Activated T-helper 9 cell treated with anti-CD3 and anti-CD28 coated beads, Interleukin-2, amount 50 U/mL, for 16 hours (primary cell): ENCODE results near the gene PGLYRP3.
"Not testable (repeated sequence)": the region's sequence is repeated elsewhere in the genome, so short reads cannot be mapped to it uniquely, and the experiment has no call there.

Source experiments
- DNase-seq: peaks from one replicate; pipeline ENCODE4 v3.0.0-alpha.2; 2020; ENCODE audit warnings: low read depth

Gene PGLYRP3

GRCh38 chr1:153348511-153349362, 36.0 kb upstream of the PGLYRP3 start, which contains the start of gene PGLYRP4:
Gene PGLYRP4, minus strand, starts transcription at chr1:153348841. Its CDS starts 909 bp downstream, at chr1:153347932.
- DNase-seq, result no peak

- DNase-seq, result no peak
These were observed 35.1 kb upstream of the PGLYRP3 start for GRCh38 chr1:153347856-153348255.

- DNase-seq, result not testable (repeated sequence)
These were observed 34.3 kb upstream of the PGLYRP3 start for GRCh38 chr1:153347049-153347448.

- no peak for DNase-seq
These were observed 33.4 kb upstream of the PGLYRP3 start for GRCh38 chr1:153346077-153346723.

- DNase-seq, result no peak
These were observed 32.7 kb upstream of the PGLYRP3 start for GRCh38 chr1:153345187-153346076.

GRCh38 chr1:153344718-153345025, 31.9 kb upstream of the PGLYRP3 start:
- no peak for DNase-seq

- no peak for DNase-seq
These were observed 31.3 kb upstream of the PGLYRP3 start for GRCh38 chr1:153343811-153344717.

- no peak for DNase-seq
These were observed 30.4 kb upstream of the PGLYRP3 start for GRCh38 chr1:153343040-153343681.

GRCh38 chr1:153342178-153342577, 29.4 kb upstream of the PGLYRP3 start:
- no peak for DNase-seq

GRCh38 chr1:153341431-153341934, 28.7 kb upstream of the PGLYRP3 start:
- no peak for DNase-seq

GRCh38 chr1:153340356-153340755, 27.6 kb upstream of the PGLYRP3 start:
- DNase-seq, result no peak

GRCh38 chr1:153339802-153340201, 27.1 kb upstream of the PGLYRP3 start:
- DNase-seq, result no peak

- DNase-seq, result no peak
These were observed 25.5 kb upstream of the PGLYRP3 start for GRCh38 chr1:153337980-153338853.

GRCh38 chr1:153336650-153337049, 23.9 kb upstream of the PGLYRP3 start:
- DNase-seq, result no peak

- DNase-seq, result no peak
These were observed 21.1 kb upstream of the PGLYRP3 start for GRCh38 chr1:153333902-153334301.

- DNase-seq, result no peak
These were observed 12.2 kb upstream of the PGLYRP3 start for GRCh38 chr1:153324912-153325311.

GRCh38 chr1:153322568-153322967, 9.8 kb upstream of the PGLYRP3 start:
- DNase-seq, result no peak

GRCh38 chr1:153318145-153318544, 5.4 kb upstream of the PGLYRP3 start:
- not testable (repeated sequence) for DNase-seq

- not testable (repeated sequence) for DNase-seq
These were observed 3.3 kb upstream of the PGLYRP3 start for GRCh38 chr1:153316013-153316412.

- not testable (repeated sequence) for DNase-seq
These were observed 1.6 kb upstream of the PGLYRP3 start for GRCh38 chr1:153314388-153314787.
